Ectodermal cell (in vitro differentiated cells): Measurements from ENCODE around the gene KRTAP1-5.

Source experiments
- H3K27ac ChIP-seq: 2 replicates; pipeline ENCODE4 v1.7.0; 2013; ENCODE audit warnings: mild to moderate bottlenecking, low read depth, low read length; ENCODE audit not compliant: insufficient read depth, poor library complexity, severe bottlenecking
- H3K27me3 ChIP-seq: 2 replicates; pipeline ENCODE4 v1.7.0; 2013; ENCODE audit warnings: mild to moderate bottlenecking, low read length; ENCODE audit not compliant: insufficient read depth, control insufficient read depth, poor library complexity, severe bottlenecking
- H3K36me3 ChIP-seq: one replicate; pipeline ENCODE4 v1.7.0; 2013; ENCODE audit warnings: low read length; ENCODE audit not compliant: control insufficient read depth, insufficient read depth
- H3K4me1 ChIP-seq: one replicate; pipeline ENCODE4 v1.7.0; 2013; ENCODE audit warnings: low read length; ENCODE audit not compliant: control insufficient read depth, insufficient read depth
- H3K4me3 ChIP-seq: 2 replicates; pipeline ENCODE4 v1.7.0; 2013; ENCODE audit warnings: low read depth, low read length, control low read depth; ENCODE audit not compliant: insufficient read depth
- H3K9me3 ChIP-seq: 2 replicates; pipeline ENCODE4 v1.7.0; 2013; ENCODE audit warnings: mild to moderate bottlenecking, low read length, moderate library complexity; ENCODE audit not compliant: control insufficient read depth
- WGBS, 2 experiments: methylation state at CpG; one replicate each; pipeline ENCODE4 v1.1.7; 2013; ENCODE audit warnings: missing lambda C conversion rate in 2 of 2; 5-methylcytosine and 5-hydroxymethylcytosine counted together

The KRTAP1-5 gene

DNA sequence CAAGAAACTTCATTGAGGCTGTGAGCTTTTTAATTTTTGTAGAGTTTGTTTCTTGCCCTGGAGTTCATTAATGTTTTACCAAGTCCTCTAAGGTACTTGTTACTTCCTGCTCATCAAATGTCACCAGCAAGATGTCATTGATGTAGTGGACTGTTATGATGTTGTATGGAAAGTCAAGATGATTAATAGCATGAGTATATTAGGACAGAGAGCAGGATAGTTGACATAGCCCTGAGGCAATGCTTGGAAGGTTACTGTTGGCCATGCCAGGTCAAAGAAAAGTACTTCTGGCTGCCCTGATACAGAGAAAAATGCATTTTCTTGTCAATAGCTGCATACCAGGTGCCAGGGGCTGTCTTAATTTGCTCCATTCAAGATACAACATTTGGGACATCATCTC lies 6.7 kb downstream of the KRTAP1-5 start:
- Histone ChIP-seq H3K36me3 (no peaks in the 10 kb centered on the region), H3K27me3 (no peaks in the 10 kb centered on the region), H3K27ac (no peak overlapping the region)

DNA sequence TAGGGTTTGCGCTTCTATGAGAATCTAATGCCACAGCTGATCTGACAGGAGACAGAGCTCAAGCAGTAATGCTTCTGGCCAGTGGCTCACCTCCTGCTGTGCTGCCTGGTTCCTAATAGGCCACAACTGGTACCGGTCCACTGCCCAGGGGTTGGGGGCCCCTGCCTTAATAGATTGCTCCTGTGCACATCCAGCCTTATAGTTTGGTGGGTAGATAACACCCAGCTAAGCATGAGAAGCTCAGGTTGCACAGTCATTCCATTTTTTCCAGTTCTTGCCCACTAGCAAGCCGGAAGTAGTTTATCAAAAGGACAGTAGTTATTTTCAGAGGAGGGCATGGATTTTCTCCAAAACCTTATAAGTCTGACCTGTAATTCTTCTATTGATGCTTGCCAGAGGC lies 7.6 kb downstream of the KRTAP1-5 start:
- Histone ChIP-seq H3K27ac (no peak overlapping the region), H3K27me3 (no peaks in the 10 kb centered on the region), H3K36me3 (no peaks in the 10 kb centered on the region), H3K9me3 (no peaks in the 10 kb centered on the region), H3K4me1 (no peaks in the 10 kb centered on the region), H3K4me3 (no peak overlapping the region)
- 93 to 96% methylated on average over 3 of the region's 3 CpGs for WGBS, 2 experiments

More for the DNA sequence above, 6.7 kb downstream of the KRTAP1-5 start:
- H3K4me3 ChIP-seq, result no peak overlapping the region
- H3K9me3 ChIP-seq, result no peaks in the 10 kb centered on the region
- H3K4me1 ChIP-seq, result no peaks in the 10 kb centered on the region

DNA sequence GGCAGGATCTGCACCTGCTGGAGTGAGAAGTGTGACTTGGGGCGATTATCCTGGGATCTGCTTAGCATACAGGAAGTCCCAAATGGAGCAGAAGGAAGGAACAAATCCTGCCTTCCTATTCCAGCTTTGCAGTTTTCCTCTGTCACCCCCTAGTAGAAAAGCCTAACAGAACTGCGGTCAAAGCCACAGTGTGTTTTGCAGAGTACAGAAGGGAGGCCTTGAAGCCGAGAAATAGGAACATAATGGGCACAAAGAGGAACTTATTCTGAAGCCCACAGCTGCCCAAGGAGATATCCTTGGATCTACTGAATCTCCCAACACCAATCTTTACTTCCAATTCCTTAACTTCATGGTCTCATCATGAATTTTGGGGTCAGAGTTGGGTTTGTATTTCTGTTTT lies 8.5 kb downstream of the KRTAP1-5 start:
- WGBS, 2 experiments, result 91 to 93% methylated on average over 3 of the region's 3 CpGs
- Histone ChIP-seq H3K9me3 (no peaks in the 10 kb centered on the region), H3K27me3 (no peaks in the 10 kb centered on the region)

DNA sequence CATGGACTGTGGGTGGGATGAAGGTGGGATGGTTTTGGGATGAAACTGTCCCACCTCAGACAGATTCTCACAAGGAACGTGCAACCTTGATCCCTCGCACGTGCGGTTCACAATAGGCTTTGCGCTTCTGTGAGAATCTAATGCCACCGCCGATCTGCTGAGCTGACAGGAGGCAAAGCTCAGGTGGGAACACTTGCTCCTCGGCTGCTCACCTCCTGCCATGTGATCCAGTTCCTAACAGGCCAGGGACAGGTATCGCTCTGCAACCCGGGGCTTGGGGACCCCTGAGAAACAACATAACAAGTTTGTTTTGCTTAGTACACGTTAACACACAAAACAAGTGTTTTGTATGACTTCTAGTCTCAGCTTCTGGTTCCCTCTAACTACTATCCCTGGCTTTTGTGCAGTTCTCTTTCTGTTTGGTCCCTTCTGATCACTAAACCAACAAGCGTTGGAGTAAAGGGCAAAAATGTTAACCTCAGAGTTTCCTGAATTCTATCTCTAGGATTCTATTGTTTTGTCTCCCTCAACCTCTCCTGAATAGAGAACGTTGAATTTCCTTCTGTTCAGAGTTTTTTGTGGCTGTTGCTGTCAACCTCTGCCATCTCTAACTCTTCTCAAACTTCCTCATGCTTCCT lies 10.3 kb downstream of the KRTAP1-5 start:
- Histone ChIP-seq H3K27ac (no peak overlapping the region), H3K27me3 (no peaks in the 10 kb centered on the region), H3K36me3 (no peaks in the 10 kb centered on the region), H3K4me3 (no peak overlapping the region), H3K9me3 (no peaks in the 10 kb centered on the region), H3K4me1 (no peaks in the 10 kb centered on the region)
- 91 to 92% methylated on average over 13 of the region's 13 CpGs for WGBS, 2 experiments

More for the DNA sequence above, 8.5 kb downstream of the KRTAP1-5 start:
- Histone ChIP-seq H3K4me1 (no peaks in the 10 kb centered on the region), H3K27ac (no peak overlapping the region), H3K4me3 (no peak overlapping the region), H3K36me3 (no peaks in the 10 kb centered on the region)

DNA sequence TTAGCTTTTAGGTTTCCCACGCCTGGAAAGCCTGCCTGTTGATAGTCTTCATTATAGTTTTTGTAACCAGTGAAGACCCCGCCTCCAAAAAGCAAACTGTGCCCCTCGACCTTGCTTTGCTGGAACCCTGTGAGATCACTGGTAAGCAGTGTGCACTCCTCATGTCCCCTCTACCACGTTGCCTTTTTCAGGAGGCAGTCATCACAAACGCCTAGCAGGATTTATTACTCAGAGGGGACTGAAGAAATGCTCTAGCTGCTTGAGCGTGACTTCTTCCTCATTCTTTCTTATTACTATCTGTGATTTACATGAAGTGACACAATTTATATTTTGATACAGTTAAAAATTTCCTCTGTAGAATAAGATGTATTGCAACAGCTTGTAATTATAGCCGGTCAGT lies 11.6 kb downstream of the KRTAP1-5 start:
- WGBS, 2 experiments, result 78 to 85% methylated on average over 6 to 7 of the region's 7 CpGs
- Histone ChIP-seq H3K27ac (no peak overlapping the region), H3K4me1 (no peaks in the 10 kb centered on the region), H3K27me3 (no peaks in the 10 kb centered on the region), H3K9me3 (no peaks in the 10 kb centered on the region), H3K36me3 (no peaks in the 10 kb centered on the region), H3K4me3 (no peak overlapping the region)

DNA sequence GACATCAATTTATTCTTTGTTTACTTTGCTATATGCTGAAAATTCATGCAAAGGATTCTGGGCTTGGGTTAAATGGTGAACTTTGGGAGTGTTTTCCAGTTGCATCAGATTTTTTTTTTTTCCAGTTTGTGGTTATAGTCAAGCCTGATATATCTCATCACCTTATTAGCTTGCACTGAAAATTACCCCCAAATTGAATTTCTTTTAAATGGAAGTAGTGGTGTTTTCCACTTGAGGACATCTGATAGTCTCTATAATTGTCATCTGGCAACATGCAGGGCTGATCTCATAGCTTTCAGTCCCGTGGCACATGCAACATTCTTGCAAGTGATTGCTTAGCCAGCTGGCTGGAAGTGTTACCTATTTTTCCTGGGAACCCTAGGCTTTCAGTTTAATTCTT lies 13.4 kb downstream of the KRTAP1-5 start:
- H3K36me3 ChIP-seq, result no peaks in the 10 kb centered on the region
- no peak overlapping the region for H3K27ac ChIP-seq
- 68 to 88% methylated on average over 1 of the region's 1 CpG for WGBS, 2 experiments
- no peaks in the 10 kb centered on the region for H3K27me3 ChIP-seq
- no peaks in the 10 kb centered on the region for H3K9me3 ChIP-seq
- no peak overlapping the region for H3K4me3 ChIP-seq
- H3K4me1 ChIP-seq, result peaks cover 6% of the 10 kb centered on the region

DNA sequence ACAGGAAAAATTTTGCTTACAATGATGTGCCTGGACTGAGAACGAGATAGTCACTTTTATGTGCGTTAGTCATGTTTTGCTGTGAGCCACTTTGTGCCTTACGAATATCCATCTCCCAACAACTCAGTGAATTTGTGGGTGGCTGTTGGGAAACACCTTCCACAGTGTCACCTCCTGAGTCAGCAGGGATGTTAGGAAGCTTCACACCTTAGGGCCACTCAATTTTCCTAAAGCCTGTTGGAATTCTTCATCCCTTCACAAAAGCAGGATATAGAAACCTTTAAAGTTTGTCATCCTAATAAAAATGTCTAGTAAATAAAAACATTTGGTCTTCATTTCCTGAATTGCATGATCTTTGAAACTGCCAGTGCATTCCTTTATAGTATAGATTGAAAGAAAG lies 13.8 kb downstream of the KRTAP1-5 start:
- Histone ChIP-seq H3K4me3 (no peak overlapping the region), H3K36me3 (no peaks in the 10 kb centered on the region), H3K9me3 (no peaks in the 10 kb centered on the region), H3K27me3 (no peaks in the 10 kb centered on the region), H3K4me1 (peaks cover 6% of the 10 kb centered on the region), H3K27ac (no peak overlapping the region)
- WGBS, 2 experiments, result 95 to 98% methylated on average over 3 of the region's 3 CpGs

DNA sequence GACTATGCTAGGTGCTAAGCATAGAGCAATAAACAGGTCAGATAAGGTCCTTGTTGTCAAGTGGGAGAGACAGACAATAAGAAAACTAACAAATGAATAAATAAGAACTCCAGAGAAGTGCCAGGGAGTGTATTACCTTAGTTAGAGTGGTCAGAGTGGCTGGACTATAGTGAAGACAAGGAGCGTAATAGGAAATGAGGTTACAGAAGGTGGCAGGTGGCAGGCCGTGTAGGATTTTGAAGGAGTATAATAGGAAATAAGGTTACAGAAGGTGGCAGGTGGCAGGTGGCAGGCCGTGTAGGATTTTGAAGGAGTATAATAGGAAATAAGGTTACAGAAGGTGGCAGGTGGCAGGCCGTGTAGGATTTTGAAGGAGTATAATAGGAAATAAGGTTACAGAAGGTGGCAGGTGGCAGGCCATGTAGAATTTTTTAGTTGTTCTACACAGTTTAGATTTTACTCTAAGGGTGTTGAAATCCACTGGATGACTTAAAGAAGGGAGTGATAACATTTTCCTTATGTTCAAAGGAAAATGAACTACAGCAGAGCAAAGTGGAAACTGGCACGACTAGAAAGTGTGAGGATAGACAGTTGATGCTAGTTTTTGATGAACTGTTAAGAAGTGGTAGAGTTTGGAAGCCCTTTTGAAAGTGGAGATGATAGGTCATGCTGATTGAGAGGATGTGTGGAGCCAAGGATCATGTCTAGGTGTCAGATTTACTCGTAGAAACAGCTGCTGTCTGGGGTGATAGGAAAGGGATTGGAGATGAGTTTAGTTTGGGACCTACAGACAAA lies 14.5 kb downstream of the KRTAP1-5 start:
- 89 to 92% methylated on average over 6 of the region's 6 CpGs for WGBS, 2 experiments
- H3K27ac ChIP-seq, result no peak overlapping the region
- peaks cover 6% of the 10 kb centered on the region for H3K4me1 ChIP-seq
- no peaks in the 10 kb centered on the region for H3K36me3 ChIP-seq
- H3K4me3 ChIP-seq, result no peak overlapping the region
- H3K27me3 ChIP-seq, result no peaks in the 10 kb centered on the region
- H3K9me3 ChIP-seq, result no peaks in the 10 kb centered on the region

DNA sequence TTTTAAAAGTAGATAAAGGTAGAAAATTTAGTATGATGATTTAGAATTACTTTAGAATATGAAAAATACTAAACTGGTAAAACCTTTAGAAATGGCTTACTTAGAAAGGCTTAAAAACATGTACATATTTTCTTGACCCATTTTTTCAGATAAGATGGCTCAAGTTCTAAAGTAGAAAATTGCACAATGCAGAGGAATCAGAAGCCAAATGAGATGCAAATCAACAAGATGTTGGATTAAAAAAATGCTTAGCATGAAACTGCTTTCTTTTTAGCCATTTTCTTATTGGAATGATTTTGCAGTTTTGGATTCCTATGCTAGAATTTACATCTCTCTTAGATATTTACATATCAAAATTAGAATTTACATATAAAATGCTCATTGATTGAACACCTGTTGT lies 16.6 kb downstream of the KRTAP1-5 start:
- no peak overlapping the region for H3K4me3 ChIP-seq
- H3K4me1 ChIP-seq, result peaks cover 6% of the 10 kb centered on the region
- no peaks in the 10 kb centered on the region for H3K27me3 ChIP-seq
- no peaks in the 10 kb centered on the region for H3K36me3 ChIP-seq
- H3K27ac ChIP-seq, result no peak overlapping the region
- H3K9me3 ChIP-seq, result no peaks in the 10 kb centered on the region

DNA sequence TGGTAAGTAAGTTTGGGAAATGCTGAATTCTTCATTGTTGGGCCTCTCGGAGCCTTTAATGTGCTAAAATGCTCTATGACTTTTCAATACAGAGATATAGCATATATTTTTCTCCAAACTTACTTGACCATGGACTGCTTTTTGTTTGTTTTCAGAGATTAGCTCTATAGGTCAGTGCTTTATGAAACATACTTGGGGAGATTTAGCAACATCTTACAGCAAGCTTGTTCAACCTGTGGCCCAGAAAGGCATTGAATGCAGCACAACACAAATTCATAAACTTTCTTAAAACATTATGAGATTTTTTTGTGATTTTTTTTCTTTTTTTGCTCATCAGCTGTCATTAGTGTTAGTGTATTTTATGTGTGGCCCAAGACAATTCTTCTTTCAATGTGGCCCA lies 17.1 kb downstream of the KRTAP1-5 start:
- Histone ChIP-seq H3K27me3 (no peaks in the 10 kb centered on the region), H3K4me3 (no peak overlapping the region), H3K36me3 (no peaks in the 10 kb centered on the region), H3K9me3 (no peaks in the 10 kb centered on the region), H3K4me1 (peaks cover 6% of the 10 kb centered on the region), H3K27ac (peak overlapping the region; percentile 28)
- WGBS, 2 experiments, result 100% methylated on average over 1 of the region's 1 CpG; no CpG with 5 or more reads in 1 of the 2 experiments
